ENCODE measurements around the gene LAMA3. TPM values are rescaled to one million over a fixed set of nuclear protein-coding genes. Genes with fewer than 3 reads are reported as not detected.

Gene LAMA3
- total RNA-seq, 1 experiment from 2014 or later, result 207 TPM

GRCh38 chr18:23939896-23940295, 250.6 kb downstream of the LAMA3 start:
- Mint-ChIP-seq H3K4me1 (ENCODE audit: low read depth, unreplicated experiment) (peaks cover 17% of the 10 kb centered on the region), H3K27me3 (ENCODE audit: unreplicated experiment) (no peaks in the 10 kb centered on the region), H3K4me3 (ENCODE audit: low read depth, unreplicated experiment) (no peak overlapping the region), H3K36me3 (ENCODE audit: insufficient read depth, unreplicated experiment) (peaks cover 25% of the 10 kb centered on the region), H3K9me3 (ENCODE audit: low read depth, unreplicated experiment) (no peaks in the 10 kb centered on the region), H3K27ac (ENCODE audit: unreplicated experiment) (no peak overlapping the region)
- CTCF ChIA-PET, result no interaction called here
- no peak for DNase-seq
- no TSS peak for BruUV-seq (replicated peaks)
- intact Hi-C loops (cut with micrococcal nuclease; ENCODE audit: unreplicated experiment), result no loop called here
- no peak for TF ChIP-seq CTCF (IDR thresholded peaks at IDR 0.05; ENCODE audit: unreplicated experiment)

GRCh38 chr18:23941791-23942190, 252.5 kb downstream of the LAMA3 start:
- H3K27me3 Mint-ChIP-seq (ENCODE audit: unreplicated experiment), result no peaks in the 10 kb centered on the region
- no peak for TF ChIP-seq CTCF (IDR thresholded peaks at IDR 0.05; ENCODE audit: unreplicated experiment)
- DNase-seq, result no peak
- no peak overlapping the region for H3K27ac Mint-ChIP-seq (ENCODE audit: unreplicated experiment)
- no peaks in the 10 kb centered on the region for H3K9me3 Mint-ChIP-seq (ENCODE audit: low read depth, unreplicated experiment)
- peaks cover 15% of the 10 kb centered on the region for H3K36me3 Mint-ChIP-seq (ENCODE audit: insufficient read depth, unreplicated experiment)
- intact Hi-C loops (cut with micrococcal nuclease; ENCODE audit: unreplicated experiment), result no loop called here
- CTCF ChIA-PET, result no interaction called here
- H3K4me3 Mint-ChIP-seq (ENCODE audit: low read depth, unreplicated experiment), result no peak overlapping the region
- H3K4me1 Mint-ChIP-seq (ENCODE audit: low read depth, unreplicated experiment), result peaks cover 2% of the 10 kb centered on the region
- no TSS peak for BruUV-seq (replicated peaks)

- H3K4me1 Mint-ChIP-seq (ENCODE audit: low read depth, unreplicated experiment), result no peaks in the 10 kb centered on the region
- H3K36me3 Mint-ChIP-seq (ENCODE audit: insufficient read depth, unreplicated experiment), result peaks cover 8% of the 10 kb centered on the region
- H3K27me3 Mint-ChIP-seq (ENCODE audit: unreplicated experiment), result no peaks in the 10 kb centered on the region
- no peak overlapping the region for H3K4me3 Mint-ChIP-seq (ENCODE audit: low read depth, unreplicated experiment)
- no peak overlapping the region for H3K27ac Mint-ChIP-seq (ENCODE audit: unreplicated experiment)
- intact Hi-C loops (cut with micrococcal nuclease; ENCODE audit: unreplicated experiment), result no loop called here
- DNase-seq, result no peak
- TF ChIP-seq CTCF (IDR thresholded peaks at IDR 0.05; ENCODE audit: unreplicated experiment), result no peak
- no TSS peak for BruUV-seq (replicated peaks)
- no peaks in the 10 kb centered on the region for H3K9me3 Mint-ChIP-seq (ENCODE audit: low read depth, unreplicated experiment)
- CTCF ChIA-PET, result no interaction called here
Measured at GRCh38 chr18:23943104-23943503, 253.9 kb downstream of the LAMA3 start.

- no peak for DNase-seq
- CTCF ChIA-PET, result no interaction called here
- H3K36me3 Mint-ChIP-seq (ENCODE audit: insufficient read depth, unreplicated experiment), result peaks cover 8% of the 10 kb centered on the region
- H3K4me1 Mint-ChIP-seq (ENCODE audit: low read depth, unreplicated experiment), result no peaks in the 10 kb centered on the region
- peak overlapping the region; percentile 3 for H3K27ac Mint-ChIP-seq (ENCODE audit: unreplicated experiment)
- no peak overlapping the region for H3K4me3 Mint-ChIP-seq (ENCODE audit: low read depth, unreplicated experiment)
- no peaks in the 10 kb centered on the region for H3K27me3 Mint-ChIP-seq (ENCODE audit: unreplicated experiment)
- intact Hi-C loops (cut with micrococcal nuclease; ENCODE audit: unreplicated experiment), result no loop called here
- BruUV-seq (replicated peaks), result no TSS peak
- no peaks in the 10 kb centered on the region for H3K9me3 Mint-ChIP-seq (ENCODE audit: low read depth, unreplicated experiment)
- TF ChIP-seq CTCF (IDR thresholded peaks at IDR 0.05; ENCODE audit: unreplicated experiment), result no peak
Measured at GRCh38 chr18:23943903-23944624, 254.8 kb downstream of the LAMA3 start.
